Calu3 (cell line): ENCODE data around the gene PLCB3. TPM values are rescaled to one million over a fixed set of nuclear protein-coding genes. Genes with fewer than 3 reads are reported as not detected.

ENCODE experiments used
- BruUV-seq: library from RNA; stranded (reverse); fragments of 400-500 nt; replicated peaks from 2 replicates; lab custom pipeline; 2021; lab: Mats Ljungman, UMichigan
- CTCF ChIA-PET: fragments of 300-600 bp; sonication (Branson Sonifier 250); formaldehyde crosslinking; loops from one replicate; lab custom pipeline; 2022; ENCODE audit warnings: antibody characterized with exemption; lab: Charles Lee
- DNase-seq: peaks from one replicate; pipeline ENCODE4 v3.0.0; 2022
- H3K27ac Mint-ChIP-seq: one replicate; pipeline ENCODE4 v1.8.0; 2022; ENCODE audit warnings: mixed read lengths; ENCODE audit not compliant: unreplicated experiment
- H3K27me3 Mint-ChIP-seq: one replicate; pipeline ENCODE4 v1.8.0; 2022; ENCODE audit warnings: mixed read lengths; ENCODE audit not compliant: unreplicated experiment
- H3K36me3 Mint-ChIP-seq: one replicate; pipeline ENCODE4 v1.8.0; 2022; ENCODE audit warnings: mild to moderate bottlenecking, moderate library complexity, mixed read lengths; ENCODE audit not compliant: insufficient read depth, unreplicated experiment
- H3K4me1 Mint-ChIP-seq: one replicate; pipeline ENCODE4 v1.8.0; 2022; ENCODE audit warnings: mild to moderate bottlenecking, low read depth, mixed read lengths; ENCODE audit not compliant: unreplicated experiment
- H3K4me3 Mint-ChIP-seq: one replicate; pipeline ENCODE4 v1.8.0; 2022; ENCODE audit warnings: mild to moderate bottlenecking, low read depth, moderate library complexity, mixed read lengths; ENCODE audit not compliant: unreplicated experiment
- H3K9me3 Mint-ChIP-seq: one replicate; pipeline ENCODE4 v1.8.0; 2022; ENCODE audit warnings: low read depth, mixed read lengths; ENCODE audit not compliant: unreplicated experiment
- intact Hi-C: fragments of 100-400 bp; cut with micrococcal nuclease; formaldehyde crosslinking; loops from one replicate; pipeline ENCODE4 v1.10.0; 2022; ENCODE audit not compliant: unreplicated experiment
- total RNA-seq: library from RNA; stranded (reverse); gene quantifications from 2 replicates; pipeline ENCODE4 v1.2.3, GENCODE V29; 2022
- TF ChIP-seq, protein P1 (sequence below): fragments of 200-600 bp; IDR thresholded peaks from one replicate; pipeline ENCODE4 v1.8.0; 2022; ENCODE audit warnings: antibody characterized with exemption; ENCODE audit not compliant: unreplicated experiment

PLCB3 gene
- total RNA-seq, 1 experiment from 2014 or later: 39.5 TPM

DNA sequence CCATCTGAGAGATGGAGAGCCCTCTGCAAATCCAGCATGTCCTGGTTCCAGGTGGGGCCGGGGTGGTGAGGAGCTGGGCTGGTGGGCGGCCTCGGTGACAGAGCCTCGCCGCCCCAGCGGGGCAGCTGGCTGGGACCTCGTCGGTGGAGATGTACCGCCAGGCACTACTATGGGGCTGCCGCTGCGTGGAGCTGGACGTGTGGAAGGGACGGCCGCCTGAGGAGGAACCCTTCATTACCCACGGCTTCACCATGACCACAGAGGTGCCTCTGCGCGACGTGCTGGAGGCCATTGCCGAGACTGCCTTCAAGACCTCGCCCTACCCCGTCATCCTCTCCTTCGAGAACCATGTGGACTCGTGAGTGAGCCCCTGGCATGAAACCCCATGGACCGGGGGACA lies 7.0 kb downstream of the PLCB3 start:
- Mint-ChIP-seq H3K4me1 (no peaks in the 10 kb centered on the region), H3K27me3 (no peaks in the 10 kb centered on the region), H3K4me3 (no peak overlapping the region), H3K9me3 (no peaks in the 10 kb centered on the region), H3K27ac (no peak overlapping the region), H3K36me3 (peaks cover 39% of the 10 kb centered on the region)
- no peak for DNase-seq
- CTCF ChIA-PET: interaction anchor here (0.5 to 0.7 kb wide), 2 partner anchors 31 to 610 kb away, joined by 3 read pairs; no protein-coding TSS in a partner anchor
- intact Hi-C loops: no loop called here
- no TSS peak for BruUV-seq
- TF ChIP-seq, protein P1, sequence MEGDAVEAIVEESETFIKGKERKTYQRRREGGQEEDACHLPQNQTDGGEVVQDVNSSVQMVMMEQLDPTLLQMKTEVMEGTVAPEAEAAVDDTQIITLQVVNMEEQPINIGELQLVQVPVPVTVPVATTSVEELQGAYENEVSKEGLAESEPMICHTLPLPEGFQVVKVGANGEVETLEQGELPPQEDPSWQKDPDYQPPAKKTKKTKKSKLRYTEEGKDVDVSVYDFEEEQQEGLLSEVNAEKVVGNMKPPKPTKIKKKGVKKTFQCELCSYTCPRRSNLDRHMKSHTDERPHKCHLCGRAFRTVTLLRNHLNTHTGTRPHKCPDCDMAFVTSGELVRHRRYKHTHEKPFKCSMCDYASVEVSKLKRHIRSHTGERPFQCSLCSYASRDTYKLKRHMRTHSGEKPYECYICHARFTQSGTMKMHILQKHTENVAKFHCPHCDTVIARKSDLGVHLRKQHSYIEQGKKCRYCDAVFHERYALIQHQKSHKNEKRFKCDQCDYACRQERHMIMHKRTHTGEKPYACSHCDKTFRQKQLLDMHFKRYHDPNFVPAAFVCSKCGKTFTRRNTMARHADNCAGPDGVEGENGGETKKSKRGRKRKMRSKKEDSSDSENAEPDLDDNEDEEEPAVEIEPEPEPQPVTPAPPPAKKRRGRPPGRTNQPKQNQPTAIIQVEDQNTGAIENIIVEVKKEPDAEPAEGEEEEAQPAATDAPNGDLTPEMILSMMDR: no peak

DNA sequence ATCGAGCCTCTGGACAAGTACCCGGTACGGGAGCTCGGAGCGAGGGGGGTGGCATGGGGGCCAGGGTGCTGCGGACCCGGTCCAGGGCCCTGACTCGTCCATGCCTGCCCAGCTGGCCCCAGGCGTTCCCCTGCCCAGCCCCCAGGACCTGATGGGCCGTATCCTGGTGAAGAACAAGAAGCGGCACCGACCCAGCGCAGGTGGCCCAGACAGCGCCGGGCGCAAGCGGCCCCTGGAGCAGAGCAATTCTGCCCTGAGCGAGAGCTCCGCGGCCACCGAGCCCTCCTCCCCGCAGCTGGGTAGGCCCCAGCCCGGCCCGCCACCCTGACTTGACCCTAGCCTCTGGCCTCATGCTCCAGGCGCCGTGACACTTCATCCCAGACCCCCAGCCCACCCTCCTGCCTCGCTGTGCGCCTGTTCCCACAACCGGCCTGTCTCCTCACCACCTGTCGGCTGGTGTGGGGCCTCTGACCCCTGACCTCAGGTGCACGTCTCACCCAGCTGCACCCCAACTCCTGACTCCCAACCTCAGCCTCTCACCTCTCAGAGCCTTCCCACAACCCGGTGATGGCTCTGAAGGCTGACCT lies 7.7 kb downstream of the PLCB3 start:
- TF ChIP-seq, protein P1: no peak
- H3K27ac Mint-ChIP-seq: no peak overlapping the region
- no peak overlapping the region for H3K4me3 Mint-ChIP-seq
- no peaks in the 10 kb centered on the region for H3K27me3 Mint-ChIP-seq
- intact Hi-C loops: no loop called here
- no peaks in the 10 kb centered on the region for H3K9me3 Mint-ChIP-seq
- no peak for DNase-seq
- CTCF ChIA-PET: no interaction called here
- H3K36me3 Mint-ChIP-seq: peaks cover 36% of the 10 kb centered on the region
- BruUV-seq: no TSS peak
- H3K4me1 Mint-ChIP-seq: no peaks in the 10 kb centered on the region

DNA sequence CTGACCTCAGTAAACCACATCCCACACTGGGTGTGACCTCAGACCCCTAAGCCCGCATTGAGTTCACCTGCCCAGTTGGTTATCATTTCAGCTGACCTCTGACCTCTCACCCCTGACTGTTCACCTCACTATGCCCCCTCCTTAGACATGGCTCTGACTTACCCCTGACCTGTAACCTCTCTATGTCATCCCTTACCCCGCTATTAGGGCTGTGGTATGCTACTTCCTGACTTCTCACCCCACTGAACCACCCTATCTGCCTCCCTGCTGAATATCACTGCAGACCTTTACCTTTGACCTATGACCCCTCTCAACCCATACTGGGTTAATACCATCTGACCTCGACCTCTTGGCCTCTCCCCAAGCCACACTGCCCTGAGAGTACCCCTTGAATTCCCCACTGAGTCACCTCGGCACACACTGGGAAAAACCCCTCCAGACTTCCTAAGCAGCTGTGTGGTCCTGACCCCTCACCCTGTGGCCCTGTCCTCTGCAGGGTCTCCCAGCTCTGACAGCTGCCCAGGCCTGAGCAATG lies 8.3 kb downstream of the PLCB3 start:
- no peaks in the 10 kb centered on the region for H3K9me3 Mint-ChIP-seq
- CTCF ChIA-PET: no interaction called here
- peaks cover 36% of the 10 kb centered on the region for H3K36me3 Mint-ChIP-seq

DNA sequence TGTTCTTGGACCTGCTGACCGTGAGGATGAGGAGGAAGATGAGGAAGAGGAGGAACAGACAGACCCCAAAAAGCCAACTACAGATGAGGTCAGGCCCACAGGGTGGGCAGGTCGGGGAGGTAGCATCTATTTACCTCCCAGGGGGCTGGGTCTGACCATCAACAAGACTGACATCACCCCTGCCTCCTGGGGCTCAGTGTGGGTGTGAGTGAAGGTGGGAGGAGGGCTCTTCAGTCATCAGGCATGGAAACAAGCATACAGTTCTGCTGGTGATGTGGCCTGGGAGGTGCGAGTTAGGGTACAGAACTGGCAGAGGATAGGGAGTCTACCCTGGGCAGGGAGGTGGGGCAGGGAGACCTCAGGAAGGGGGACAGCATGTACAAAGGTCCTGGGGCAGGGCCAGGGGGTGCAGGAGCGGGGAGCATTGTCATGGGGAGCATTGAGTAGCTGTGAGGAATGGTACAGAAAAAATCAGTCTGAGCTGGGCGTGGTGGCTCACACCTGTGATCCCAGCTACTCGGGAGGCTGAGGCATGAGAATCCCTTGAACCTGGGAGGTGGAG lies 8.9 kb downstream of the PLCB3 start:
- TF ChIP-seq, protein P1: no peak
- Mint-ChIP-seq H3K4me1 (no peaks in the 10 kb centered on the region), H3K36me3 (peaks cover 30% of the 10 kb centered on the region), H3K4me3 (no peak overlapping the region), H3K27ac (no peak overlapping the region), H3K27me3 (no peaks in the 10 kb centered on the region), H3K9me3 (no peaks in the 10 kb centered on the region)
- CTCF ChIA-PET: interaction anchor here (0.7 to 0.8 kb wide), 2 partner anchors 9 to 189 kb away, joined by 3 read pairs; no protein-coding TSS in a partner anchor
- intact Hi-C loops: no loop called here
- DNase-seq: no peak
- BruUV-seq: no TSS peak

More for the DNA sequence above, 8.3 kb downstream of the PLCB3 start:
- no peak for DNase-seq
- Mint-ChIP-seq H3K27ac (no peak overlapping the region), H3K27me3 (no peaks in the 10 kb centered on the region), H3K4me3 (no peak overlapping the region), H3K4me1 (no peaks in the 10 kb centered on the region)
- TF ChIP-seq, protein P1: no peak
- intact Hi-C loops: no loop called here
- no TSS peak for BruUV-seq
